OCI-LY7 (cell line): ENCODE data around the gene UAP1L1. TPM values are rescaled to one million over a fixed set of nuclear protein-coding genes. Genes with fewer than 3 reads are reported as not detected.

Source experiments
- BruUV-seq: library from RNA; stranded (reverse); fragments of 400-500 nt; replicated peaks from 2 replicates; lab custom pipeline; 2021; lab: Mats Ljungman, UMichigan
- CTCF ChIA-PET: fragments of 300-600 bp; sonication (Branson Sonifier 250); formaldehyde crosslinking; loops from one replicate; lab custom pipeline; 2022; ENCODE audit warnings: antibody characterized with exemption; ENCODE audit not compliant: unreplicated experiment; lab: Charles Lee
- POLR2A ChIA-PET: fragments of 300-600 bp; sonication (Branson Sonifier 250); formaldehyde crosslinking; loops from one replicate; lab custom pipeline; 2022; ENCODE audit warnings: antibody characterized with exemption; lab: Charles Lee
- DNase-seq: peaks from one replicate; pipeline ENCODE4 v3.0.0-alpha.2; 2015; ENCODE audit warnings: low spot score
- H2AFZ ChIP-seq: fragments of 200-600 bp; sonication (generic), shearing (Covaris generic); 2 replicates; pipeline ENCODE4 v1.6.1; 2014; ENCODE audit warnings: mild to moderate bottlenecking, antibody characterized with exemption, low read length, moderate library complexity
- H3K27ac ChIP-seq: fragments of 200-600 bp; sonication (generic); 2 replicates; pipeline ENCODE4 v1.5.1; 2014; ENCODE audit warnings: mixed run types, low read depth, mild to moderate bottlenecking, moderate library complexity, low read length, inconsistent platforms; ENCODE audit not compliant: poor library complexity, severe bottlenecking
- H3K36me3 ChIP-seq: fragments of 200-600 bp; sonication (generic); 2 replicates; pipeline ENCODE4 v1.6.1; 2014; ENCODE audit warnings: mild to moderate bottlenecking, antibody characterized with exemption, low read length, moderate library complexity, mixed read lengths; ENCODE audit not compliant: insufficient read depth
- H3K4me1 ChIP-seq: fragments of 200-600 bp; sonication (generic); 2 replicates; pipeline ENCODE4 v1.5.1; 2014; ENCODE audit warnings: mild to moderate bottlenecking, low read length; ENCODE audit not compliant: insufficient read depth, poor library complexity, severe bottlenecking
- H3K4me2 ChIP-seq: fragments of 200-600 bp; sonication (generic); 2 replicates; pipeline ENCODE4 v1.6.1; 2014; ENCODE audit warnings: mild to moderate bottlenecking, low read length
- H3K4me3 ChIP-seq: fragments of 200-600 bp; sonication (generic); 2 replicates; pipeline ENCODE4 v1.5.1; 2014; ENCODE audit warnings: mild to moderate bottlenecking, low read depth, low read length; ENCODE audit not compliant: poor library complexity, severe bottlenecking
- H3K79me2 ChIP-seq: fragments of 200-600 bp; sonication (generic); 2 replicates; pipeline ENCODE4 v1.6.1; 2016; ENCODE audit warnings: low read depth, mild to moderate bottlenecking, low read length, moderate library complexity, mixed read lengths; ENCODE audit not compliant: insufficient read depth
- H3K9me2 ChIP-seq: fragments of 200-600 bp; sonication (generic); 2 replicates; pipeline ENCODE4 v1.6.1; 2016; ENCODE audit warnings: mild to moderate bottlenecking, low read length, mixed read lengths; ENCODE audit not compliant: insufficient read depth
- H3K9me3 ChIP-seq: fragments of 200-600 bp; sonication (generic); 2 replicates; pipeline ENCODE4 v1.6.1; 2014; ENCODE audit warnings: mild to moderate bottlenecking, mixed run types, low read length, mixed read lengths
- H4K20me1 ChIP-seq: fragments of 200-600 bp; sonication (generic); 2 replicates; pipeline ENCODE4 v1.6.1; 2014; ENCODE audit warnings: mild to moderate bottlenecking, antibody characterized with exemption, low read length, moderate library complexity, mixed read lengths; ENCODE audit not compliant: insufficient read depth
- CTCF ChIP-seq: fragments of 200-600 bp; sonication (generic); conservative IDR thresholded peaks from 2 replicates; pipeline ENCODE4 v1.5.1; 2014; ENCODE audit warnings: mild to moderate bottlenecking, antibody characterized with exemption, low read length, moderate library complexity, mixed read lengths
- EZH2phosphoT487 ChIP-seq: fragments of 200-600 bp; sonication (generic); IDR thresholded peaks from 2 replicates; pipeline ENCODE4 v1.6.1; 2018; ENCODE audit warnings: low read depth, borderline replicate concordance, mild to moderate bottlenecking, mixed run types, antibody characterized with exemption, low read length, moderate library complexity, mixed read lengths
- intact Hi-C: fragments of 100-400 bp; cut with micrococcal nuclease; formaldehyde crosslinking; loops from one replicate; pipeline ENCODE4 v1.10.0; 2022; ENCODE audit not compliant: unreplicated experiment
- small RNA-seq: library from RNA; depleted of rRNA; stranded (forward); fragments of <200 nt; gene quantifications from one replicate; pipeline ENCODE3, GENCODE V24; 2014
- total RNA-seq, 2 experiments: library from RNA; depleted of rRNA in 1 of 2; stranded (reverse); fragments of >200 nt in 1 of 2; shearing (Covaris generic) in 1 of 2; gene quantifications; 2 replicates each; pipeline ENCODE4 v1.2.3, GENCODE V29; 2014 to 2022

UAP1L1 gene
- total RNA-seq, 2 experiments from 2014 or later = 5.7 to 16.7 TPM

GRCh38 chr9:137129456-137130175, 52.3 kb downstream of the UAP1L1 start:
- Histone ChIP-seq H3K4me3 (peak overlapping the region; percentile 94), H3K9me3 (no peaks in the 10 kb centered on the region), H3K9me2 (no peaks in the 10 kb centered on the region), H3K27ac (peak overlapping the region; percentile 92), H4K20me1 (no peaks in the 10 kb centered on the region), H3K4me1 (peaks cover 35% of the 10 kb centered on the region), H3K4me2 (peak overlapping the region; percentile 96), H3K79me2 (peaks cover 54% of the 10 kb centered on the region; the same call in 1 of the 2 replicates), H3K36me3 (no peaks in the 10 kb centered on the region), H2AFZ (peak overlapping the region; percentile 31; the same call in 1 of the 2 replicates)
- DNase-seq = peak; percentile 94
- intact Hi-C loops = loop anchor here (1.0 kb wide), 1 partner anchor 22 kb away; no protein-coding TSS in a partner anchor
- CTCF ChIA-PET = interaction anchor here (0.5 to 1.4 kb wide), 8 partner anchors 18 to 109 kb away, joined by 3 to 9 read pairs (median 5); partner anchors contain the start of gene SAPCD2
- POLR2A ChIA-PET = interaction anchor here (0.7 to 3.4 kb wide), 16 partner anchors 8 to 135 kb away, joined by 3 to 52 read pairs (median 4); partner anchors contain the start of genes NELFB, RNF208, SAPCD2 and TPRN
- no TSS peak for BruUV-seq
- no peak for TF ChIP-seq EZH2phosphoT487
- TF ChIP-seq CTCF = no peak

GRCh38 chr9:137130176-137130755, 52.9 kb downstream of the UAP1L1 start:
- TF ChIP-seq CTCF (no peak), EZH2phosphoT487 (no peak)
- H3K9me2 ChIP-seq = no peaks in the 10 kb centered on the region
- intact Hi-C loops = no loop called here
- H3K4me3 ChIP-seq = peak overlapping the region; percentile 94
- peaks cover 35% of the 10 kb centered on the region for H3K4me1 ChIP-seq
- DNase-seq = no peak
- no peaks in the 10 kb centered on the region for H3K36me3 ChIP-seq
- no peaks in the 10 kb centered on the region for H3K9me3 ChIP-seq
- ChIA-PET CTCF (interaction anchor here (0.5 to 1.4 kb wide), 7 partner anchors 20 to 108 kb away, joined by 3 to 9 read pairs (median 5); partner anchors contain the start of gene SAPCD2), POLR2A (interaction anchor here (0.7 to 3.4 kb wide), 10 partner anchors 8 to 125 kb away, joined by 3 to 52 read pairs (median 4); partner anchors contain the start of genes NELFB and RNF208)
- BruUV-seq = no TSS peak
- H3K79me2 ChIP-seq = peaks cover 49% of the 10 kb centered on the region; the same call in 1 of the 2 replicates
- H2AFZ ChIP-seq = peak overlapping the region; percentile 31; the same call in 1 of the 2 replicates
- no peaks in the 10 kb centered on the region for H4K20me1 ChIP-seq
- H3K4me2 ChIP-seq = peak overlapping the region; percentile 96
- H3K27ac ChIP-seq = peak overlapping the region; percentile 92

Small RNAs within 50 kb of the gene (small RNA-seq; reads per million reads assigned to genes)
- gene RF00153 = 0.16 reads per million

Other genes starting within 250 kb of the UAP1L1 start
Only the 30 nearest of the 36 such genes appear.
- 31.4 and 34.7 TPM in 2 replicates for gene TRAF2, start 191.0 kb upstream of the UAP1L1 start, total RNA-seq (2014; rRNA removed; shearing (Covaris generic))
- gene TRAF2, start 191.0 kb upstream of the UAP1L1 start, total RNA-seq (2022) = 40.5 and 43.7 TPM in 2 replicates
- 78.7 and 89.6 TPM in 2 replicates for gene FBXW5, start 132.8 kb upstream of the UAP1L1 start, total RNA-seq (2014; rRNA removed; shearing (Covaris generic))
- 59.1 and 63.3 TPM in 2 replicates for gene FBXW5, start 132.8 kb upstream of the UAP1L1 start, total RNA-seq (2022)
- gene C8G, start 132.3 kb upstream of the UAP1L1 start, total RNA-seq (2014; rRNA removed; shearing (Covaris generic)) = 0.95 and 1.0 TPM in 2 replicates
- 2.1 and 2.2 TPM in 2 replicates for gene C8G, start 132.3 kb upstream of the UAP1L1 start, total RNA-seq (2022)
- 0.95 and 6.5 TPM in 2 replicates for gene LCN12, start 125.2 kb upstream of the UAP1L1 start, total RNA-seq (2014; rRNA removed; shearing (Covaris generic))
- gene LCN12, start 125.2 kb upstream of the UAP1L1 start, total RNA-seq (2022) = 3.5 and 3.7 TPM in 2 replicates
- not detected in 2 replicates for gene PTGDS, start 100.0 kb upstream of the UAP1L1 start, total RNA-seq (2014; rRNA removed; shearing (Covaris generic))
- gene PTGDS, start 100.0 kb upstream of the UAP1L1 start, total RNA-seq (2022) = not detected in 2 replicates
- not detected in 2 replicates for gene LCNL1, start 94.5 kb upstream of the UAP1L1 start, total RNA-seq (2014; rRNA removed; shearing (Covaris generic))
- not detected in 2 replicates for gene LCNL1, start 94.5 kb upstream of the UAP1L1 start, total RNA-seq (2022)
- gene PAXX, start 85.1 kb upstream of the UAP1L1 start, total RNA-seq (2014; rRNA removed; shearing (Covaris generic)) = 63.5 and 66.5 TPM in 2 replicates
- gene PAXX, start 85.1 kb upstream of the UAP1L1 start, total RNA-seq (2022) = 45.7 and 46.3 TPM in 2 replicates
- gene CLIC3, start 80.9 kb upstream of the UAP1L1 start, total RNA-seq (2014; rRNA removed; shearing (Covaris generic)) = not detected in 2 replicates
- gene CLIC3, start 80.9 kb upstream of the UAP1L1 start, total RNA-seq (2022) = not detected in 2 replicates
- 2.4 and 4.1 TPM in 2 replicates for gene ABCA2, start 49.3 kb upstream of the UAP1L1 start, total RNA-seq (2014; rRNA removed; shearing (Covaris generic))
- 8.3 and 10.6 TPM in 2 replicates for gene ABCA2, start 49.3 kb upstream of the UAP1L1 start, total RNA-seq (2022)
- gene FUT7, start 45.4 kb upstream of the UAP1L1 start, total RNA-seq (2014; rRNA removed; shearing (Covaris generic)) = not detected in 2 replicates
- 0.21 TPM in 1 of 2 replicates, not detected in the other for gene FUT7, start 45.4 kb upstream of the UAP1L1 start, total RNA-seq (2022)
- gene NPDC1, start 31.3 kb upstream of the UAP1L1 start, total RNA-seq (2014; rRNA removed; shearing (Covaris generic)) = 0.21 and 0.32 TPM in 2 replicates
- 0.38 and 0.39 TPM in 2 replicates for gene NPDC1, start 31.3 kb upstream of the UAP1L1 start, total RNA-seq (2022)
- 0.16 TPM in 1 of 2 replicates, not detected in the other for gene ENTPD2, start 23.5 kb upstream of the UAP1L1 start, total RNA-seq (2014; rRNA removed; shearing (Covaris generic))
- not detected in 2 replicates for gene ENTPD2, start 23.5 kb upstream of the UAP1L1 start, total RNA-seq (2022)
- 65.9 and 74.0 TPM in 2 replicates for gene SAPCD2, start 7.0 kb upstream of the UAP1L1 start, total RNA-seq (2014; rRNA removed; shearing (Covaris generic))
- gene SAPCD2, start 7.0 kb upstream of the UAP1L1 start, total RNA-seq (2022) = 51.4 and 57.2 TPM in 2 replicates
- gene MAN1B1, start 9.5 kb downstream of the UAP1L1 start, total RNA-seq (2014; rRNA removed; shearing (Covaris generic)) = 22.5 and 32.7 TPM in 2 replicates
- gene MAN1B1, start 9.5 kb downstream of the UAP1L1 start, total RNA-seq (2022) = 38.8 and 43.4 TPM in 2 replicates
- 173 and 182 TPM in 2 replicates for gene DPP7, start 37.2 kb downstream of the UAP1L1 start, total RNA-seq (2014; rRNA removed; shearing (Covaris generic))
- 154 TPM in 2 replicates for gene DPP7, start 37.2 kb downstream of the UAP1L1 start, total RNA-seq (2022)
- 0.06 TPM in 1 of 2 replicates, not detected in the other for gene GRIN1, start 61.6 kb downstream of the UAP1L1 start, total RNA-seq (2014; rRNA removed; shearing (Covaris generic))
- gene GRIN1, start 61.6 kb downstream of the UAP1L1 start, total RNA-seq (2022) = 0.15 and 0.55 TPM in 2 replicates
- gene LRRC26, start 92.5 kb downstream of the UAP1L1 start, total RNA-seq (2014; rRNA removed; shearing (Covaris generic)) = 0.21 TPM in 1 of 2 replicates, not detected in the other
- not detected in 2 replicates for gene LRRC26, start 92.5 kb downstream of the UAP1L1 start, total RNA-seq (2022)
- not detected in 2 replicates for gene TMEM210, start 94.5 kb downstream of the UAP1L1 start, total RNA-seq (2014; rRNA removed; shearing (Covaris generic))
- not detected in 2 replicates for gene TMEM210, start 94.5 kb downstream of the UAP1L1 start, total RNA-seq (2022)
- 34.8 and 38.6 TPM in 2 replicates for gene ANAPC2, start 111.0 kb downstream of the UAP1L1 start, total RNA-seq (2014; rRNA removed; shearing (Covaris generic))
- 89.6 and 90.4 TPM in 2 replicates for gene ANAPC2, start 111.0 kb downstream of the UAP1L1 start, total RNA-seq (2022)
- gene SSNA1, start 111.2 kb downstream of the UAP1L1 start, total RNA-seq (2014; rRNA removed; shearing (Covaris generic)) = 111 and 130 TPM in 2 replicates
- 71.0 and 75.1 TPM in 2 replicates for gene SSNA1, start 111.2 kb downstream of the UAP1L1 start, total RNA-seq (2022)
- 9.0 and 10.3 TPM in 2 replicates for gene TPRN, start 123.2 kb downstream of the UAP1L1 start, total RNA-seq (2014; rRNA removed; shearing (Covaris generic))
- 15.3 and 15.9 TPM in 2 replicates for gene TPRN, start 123.2 kb downstream of the UAP1L1 start, total RNA-seq (2022)
- gene TMEM203, start 128.1 kb downstream of the UAP1L1 start, total RNA-seq (2014; rRNA removed; shearing (Covaris generic)) = 55.1 and 58.2 TPM in 2 replicates
- 39.0 and 42.9 TPM in 2 replicates for gene TMEM203, start 128.1 kb downstream of the UAP1L1 start, total RNA-seq (2022)
- 30.4 and 35.9 TPM in 2 replicates for gene NDOR1, start 128.2 kb downstream of the UAP1L1 start, total RNA-seq (2014; rRNA removed; shearing (Covaris generic))
- 61.3 and 61.9 TPM in 2 replicates for gene NDOR1, start 128.2 kb downstream of the UAP1L1 start, total RNA-seq (2022)
- 0.47 and 0.82 TPM in 2 replicates for gene RNF208, start 144.7 kb downstream of the UAP1L1 start, total RNA-seq (2014; rRNA removed; shearing (Covaris generic))
- 4.4 and 5.5 TPM in 2 replicates for gene RNF208, start 144.7 kb downstream of the UAP1L1 start, total RNA-seq (2022)
- gene CYSRT1, start 147.7 kb downstream of the UAP1L1 start, total RNA-seq (2014; rRNA removed; shearing (Covaris generic)) = 1.1 and 1.7 TPM in 2 replicates
- 2.9 and 3.7 TPM in 2 replicates for gene CYSRT1, start 147.7 kb downstream of the UAP1L1 start, total RNA-seq (2022)
- gene RNF224, start 150.0 kb downstream of the UAP1L1 start, total RNA-seq (2014; rRNA removed; shearing (Covaris generic)) = 0.13 TPM in 1 of 2 replicates, not detected in the other
- 0.30 TPM in 1 of 2 replicates, not detected in the other for gene RNF224, start 150.0 kb downstream of the UAP1L1 start, total RNA-seq (2022)
- 0.15 TPM in 1 of 2 replicates, not detected in the other for gene SLC34A3, start 153.4 kb downstream of the UAP1L1 start, total RNA-seq (2014; rRNA removed; shearing (Covaris generic))
- gene SLC34A3, start 153.4 kb downstream of the UAP1L1 start, total RNA-seq (2022) = not detected in 2 replicates
- 376 and 417 TPM in 2 replicates for gene TUBB4B, start 163.8 kb downstream of the UAP1L1 start, total RNA-seq (2014; rRNA removed; shearing (Covaris generic))
- gene TUBB4B, start 163.8 kb downstream of the UAP1L1 start, total RNA-seq (2022) = 402 and 443 TPM in 2 replicates
- 0.73 TPM in 1 of 2 replicates, not detected in the other for gene STPG3, start 173.8 kb downstream of the UAP1L1 start, total RNA-seq (2014; rRNA removed; shearing (Covaris generic))
- 1.7 and 2.7 TPM in 2 replicates for gene STPG3, start 173.8 kb downstream of the UAP1L1 start, total RNA-seq (2022)
- 59.5 and 62.6 TPM in 2 replicates for gene NELFB, start 177.8 kb downstream of the UAP1L1 start, total RNA-seq (2014; rRNA removed; shearing (Covaris generic))
- gene NELFB, start 177.8 kb downstream of the UAP1L1 start, total RNA-seq (2022) = 74.8 and 76.1 TPM in 2 replicates